Neural cell (in vitro differentiated cells): ENCODE data around the gene YWHAH.

Experiments used
- EZH2 ChIP-seq: fragments of 200-600, 300-800 bp; shearing (Covaris generic), sonication (generic); IDR thresholded peaks from 2 replicates; pipeline ENCODE4 v1.6.1; 2014; ENCODE audit warnings: antibody characterized with exemption, low read length, borderline replicate concordance, mild to moderate bottlenecking; ENCODE audit not compliant: insufficient read depth, poor library complexity, severe bottlenecking
- TF ChIP-seq, protein P1 (sequence below): fragments of 450-650 bp; IDR thresholded peaks from 2 replicates; pipeline ENCODE4 v1.5.1; 2014; ENCODE audit warnings: antibody characterized with exemption, mild to moderate bottlenecking, moderate library complexity; ENCODE audit not compliant: poor library complexity, severe bottlenecking

DNA sequence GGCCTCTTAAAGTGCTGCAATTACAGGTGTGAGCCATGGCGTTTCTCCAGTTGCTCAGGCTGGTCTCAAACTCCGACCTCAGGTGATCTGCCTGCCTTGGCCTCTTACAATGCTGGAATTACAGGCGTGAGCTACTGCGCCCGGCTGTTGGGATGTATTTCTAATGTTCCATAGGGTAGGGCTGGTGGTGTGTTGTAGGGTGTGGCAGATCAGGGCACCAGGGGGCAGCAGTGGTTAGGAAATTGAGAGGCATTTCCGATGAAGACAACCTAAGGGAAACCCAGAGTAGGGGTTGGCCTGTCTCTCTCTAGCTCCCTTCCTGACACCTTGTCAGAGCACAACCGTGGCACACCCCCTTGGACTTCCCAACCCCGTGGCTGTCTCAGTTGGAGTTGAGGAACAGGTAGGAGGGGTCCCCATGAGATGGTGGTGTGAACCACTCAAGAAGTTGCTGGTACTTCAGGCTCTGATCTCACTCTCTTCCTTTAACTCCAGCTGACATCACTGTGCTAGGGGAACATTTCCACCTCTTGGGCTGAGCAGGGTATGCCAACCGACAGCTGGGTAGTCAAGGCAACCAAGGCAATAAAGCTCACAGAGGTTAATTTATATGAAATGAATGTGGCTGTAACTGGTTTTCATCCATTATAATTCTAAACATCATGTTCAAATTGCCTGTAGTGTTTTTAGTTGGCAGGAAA is 33.0 kb downstream of the YWHAH start:
- TF ChIP-seq EZH2: no peak
- TF ChIP-seq, protein P1, sequence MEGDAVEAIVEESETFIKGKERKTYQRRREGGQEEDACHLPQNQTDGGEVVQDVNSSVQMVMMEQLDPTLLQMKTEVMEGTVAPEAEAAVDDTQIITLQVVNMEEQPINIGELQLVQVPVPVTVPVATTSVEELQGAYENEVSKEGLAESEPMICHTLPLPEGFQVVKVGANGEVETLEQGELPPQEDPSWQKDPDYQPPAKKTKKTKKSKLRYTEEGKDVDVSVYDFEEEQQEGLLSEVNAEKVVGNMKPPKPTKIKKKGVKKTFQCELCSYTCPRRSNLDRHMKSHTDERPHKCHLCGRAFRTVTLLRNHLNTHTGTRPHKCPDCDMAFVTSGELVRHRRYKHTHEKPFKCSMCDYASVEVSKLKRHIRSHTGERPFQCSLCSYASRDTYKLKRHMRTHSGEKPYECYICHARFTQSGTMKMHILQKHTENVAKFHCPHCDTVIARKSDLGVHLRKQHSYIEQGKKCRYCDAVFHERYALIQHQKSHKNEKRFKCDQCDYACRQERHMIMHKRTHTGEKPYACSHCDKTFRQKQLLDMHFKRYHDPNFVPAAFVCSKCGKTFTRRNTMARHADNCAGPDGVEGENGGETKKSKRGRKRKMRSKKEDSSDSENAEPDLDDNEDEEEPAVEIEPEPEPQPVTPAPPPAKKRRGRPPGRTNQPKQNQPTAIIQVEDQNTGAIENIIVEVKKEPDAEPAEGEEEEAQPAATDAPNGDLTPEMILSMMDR: peak; percentile 87
